ENCODE measurements around the gene KIAA2012.

The KIAA2012 gene

GRCh38 chr2:202165208-202165607, 92.2 kb downstream of the KIAA2012 start:
- in situ Hi-C loops (cut with MboI; ENCODE audit: low pct_unique_long_range_greater_than_20kb, low sequenced_read_pairs, unreplicated experiment) = no loop called here
- DNase-seq (ENCODE audit: low spot score) = no peak
- no peak for TF ChIP-seq CTCF (IDR thresholded peaks at IDR 0.05; ENCODE audit: extremely low read depth, insufficient read depth, missing control alignments)

GRCh38 chr2:202165945-202166344, 92.9 kb downstream of the KIAA2012 start:
- TF ChIP-seq CTCF (IDR thresholded peaks at IDR 0.05; ENCODE audit: extremely low read depth, insufficient read depth, missing control alignments) = no peak
- DNase-seq (ENCODE audit: low spot score) = no peak
- in situ Hi-C loops (cut with MboI; ENCODE audit: low pct_unique_long_range_greater_than_20kb, low sequenced_read_pairs, unreplicated experiment) = no loop called here

- no peak for DNase-seq (ENCODE audit: low spot score)
- no peak for TF ChIP-seq CTCF (IDR thresholded peaks at IDR 0.05; ENCODE audit: extremely low read depth, insufficient read depth, missing control alignments)
- in situ Hi-C loops (cut with MboI; ENCODE audit: low pct_unique_long_range_greater_than_20kb, low sequenced_read_pairs, unreplicated experiment) = no loop called here
Measured at GRCh38 chr2:202169131-202169530, 96.1 kb downstream of the KIAA2012 start.

- DNase-seq (ENCODE audit: low spot score) = no peak
- in situ Hi-C loops (cut with MboI; ENCODE audit: low pct_unique_long_range_greater_than_20kb, low sequenced_read_pairs, unreplicated experiment) = no loop called here
Measured at GRCh38 chr2:202169832-202170424, 96.9 kb downstream of the KIAA2012 start.

GRCh38 chr2:202171241-202171825, 98.3 kb downstream of the KIAA2012 start:
- TF ChIP-seq CTCF (IDR thresholded peaks at IDR 0.05; ENCODE audit: extremely low read depth, insufficient read depth, missing control alignments) = no peak
- DNase-seq (ENCODE audit: low spot score) = peak; percentile 32
- in situ Hi-C loops (cut with MboI; ENCODE audit: low pct_unique_long_range_greater_than_20kb, low sequenced_read_pairs, unreplicated experiment) = no loop called here

More at GRCh38 chr2:202169832-202170424, 96.9 kb downstream of the KIAA2012 start:
- no peak for TF ChIP-seq CTCF (IDR thresholded peaks at IDR 0.05; ENCODE audit: extremely low read depth, insufficient read depth, missing control alignments)

- TF ChIP-seq CTCF (IDR thresholded peaks at IDR 0.05; ENCODE audit: extremely low read depth, insufficient read depth, missing control alignments) = no peak
- DNase-seq (ENCODE audit: low spot score) = peak; percentile 70
- in situ Hi-C loops (cut with MboI; ENCODE audit: low pct_unique_long_range_greater_than_20kb, low sequenced_read_pairs, unreplicated experiment) = no loop called here
Measured at GRCh38 chr2:202172439-202173211, 99.6 kb downstream of the KIAA2012 start.
